Lung (tissue), 12 donors: ENCODE measurements around the gene SFSWAP. TPM values are rescaled to one million over a fixed set of nuclear protein-coding genes. Genes with fewer than 3 reads are reported as not detected.

Experiments
- ATAC-seq: fragments of 200-7000 bp; cut with Tn5 transposase; one replicate; pipeline ENCODE4 v1.9.1; 2020; ENCODE audit warnings: moderate number of reproducible peaks; ENCODE audit not compliant: insufficient read depth, low FRiP score
- DNase-seq, 3 donors: peaks; one replicate each; pipeline ENCODE4 v3.0.0-alpha.2; 2013 to 2017
- H3K27ac ChIP-seq, 2 donors: one replicate each; pipeline ENCODE4 v1.5.1; 2013; ENCODE audit warnings: mild to moderate bottlenecking in 2 of 2, moderate library complexity in 2 of 2, control low read depth in 1 of 2, inconsistent platforms in 1 of 2, low read depth in 1 of 2, low read length in 1 of 2
- H3K27me3 ChIP-seq, 3 donors: one replicate each; pipeline ENCODE4 v1.5.1; 2013; ENCODE audit warnings: low read length in 2 of 3; ENCODE audit not compliant: control insufficient read depth in 3 of 3, insufficient read depth in 3 of 3
- H3K36me3 ChIP-seq, 4 donors: one replicate each; pipeline ENCODE4 v1.5.1; 2013; ENCODE audit warnings: low read length in 4 of 4, mild to moderate bottlenecking in 1 of 4, moderate library complexity in 1 of 4; ENCODE audit not compliant: control insufficient read depth in 4 of 4, insufficient read depth in 4 of 4
- H3K4me1 ChIP-seq, 5 donors: one replicate each; pipeline ENCODE4 v1.5.1; 2013; ENCODE audit warnings: low read length in 5 of 5, mild to moderate bottlenecking in 2 of 5, moderate library complexity in 1 of 5; ENCODE audit not compliant: control insufficient read depth in 5 of 5, insufficient read depth in 5 of 5
- H3K4me3 ChIP-seq: one replicate; pipeline ENCODE4 v1.5.1; 2013; ENCODE audit warnings: mild to moderate bottlenecking, control low read depth, moderate library complexity
- H3K9ac ChIP-seq, 2 donors: one replicate each; pipeline ENCODE4 v1.5.1; 2013; ENCODE audit warnings: low read length in 2 of 2, control low read depth in 1 of 2; ENCODE audit not compliant: insufficient read depth in 1 of 2
- H3K9me3 ChIP-seq, 4 donors: one replicate each; pipeline ENCODE4 v1.5.1; 2013; ENCODE audit warnings: low read length in 3 of 4, mild to moderate bottlenecking in 1 of 4, moderate library complexity in 1 of 4; ENCODE audit not compliant: control insufficient read depth in 4 of 4, insufficient read depth in 3 of 4
- WGBS, 2 donors: extraction: QIAGEN DNeasy Blood & Tissue Kit; methylation state at CpG; one replicate each; pipeline ENCODE4 v1.1.7; 2013; 5-methylcytosine and 5-hydroxymethylcytosine counted together
- polyA plus RNA-seq, 2 donors: library from polyadenylated mRNA; stranded (reverse); fragments of 200-250 nt; gene quantifications; one replicate each; pipeline ENCODE4 v1.2.1, GENCODE V29; 2013
- total RNA-seq, 2 donors: library from RNA; depleted of rRNA in 1 of 2; stranded (reverse); fragments of >200 nt in 1 of 2; gene quantifications; one replicate each; pipeline ENCODE4 v1.2.1, GENCODE V29; 2014 to 2021
- TF ChIP-seq, protein P1 (sequence below): IDR thresholded peaks from 2 replicates; pipeline ENCODE4 v1.5.1; 2012; ENCODE audit warnings: mild to moderate bottlenecking; ENCODE audit errors: control extremely low read depth, extremely low read depth
- donor health status: control.
- donor health status: control.
- donor health status: Bipolar disorder and iron deficiency.
- donor health status: healthy.
- donor health status: DM: yes; HTN: yes; CAD: no.

The SFSWAP gene
- total and polyA plus RNA-seq, 4 donors: 23.3 to 49.9 (median 40.0) TPM

DNA sequence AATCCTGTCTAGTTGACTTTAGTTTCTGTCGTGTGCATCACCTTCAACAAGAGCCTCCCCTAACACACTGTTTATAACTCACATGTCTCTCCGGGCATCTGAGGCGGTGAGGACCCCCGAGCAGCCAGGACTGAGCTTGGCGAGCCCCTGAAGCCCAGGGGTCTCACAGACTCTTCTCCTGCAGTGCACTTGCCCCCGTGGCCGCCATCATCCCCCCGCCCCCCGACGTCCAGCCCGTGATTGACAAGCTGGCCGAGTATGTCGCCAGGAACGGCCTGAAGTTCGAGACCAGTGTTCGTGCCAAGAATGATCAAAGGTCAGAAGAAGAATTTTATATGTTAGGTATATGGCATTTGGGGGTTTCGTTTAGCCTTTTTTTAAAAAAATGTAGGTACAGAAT is 43.3 kb downstream of the SFSWAP start:
- Histone ChIP-seq H3K27ac (no peak overlapping the region), H3K27me3 (no peaks in the 10 kb centered on the region), H3K4me1 (no peaks in the 10 kb centered on the region), H3K36me3 (peaks cover 27 to 59% (median 45%) of the 10 kb centered on the region in 4 donors), H3K4me3 (no peak overlapping the region), H3K9ac (no peak overlapping the region), H3K9me3 (peaks cover 0 to 2% (median 0%) of the 10 kb centered on the region in 4 donors)
- TF ChIP-seq, protein P1, sequence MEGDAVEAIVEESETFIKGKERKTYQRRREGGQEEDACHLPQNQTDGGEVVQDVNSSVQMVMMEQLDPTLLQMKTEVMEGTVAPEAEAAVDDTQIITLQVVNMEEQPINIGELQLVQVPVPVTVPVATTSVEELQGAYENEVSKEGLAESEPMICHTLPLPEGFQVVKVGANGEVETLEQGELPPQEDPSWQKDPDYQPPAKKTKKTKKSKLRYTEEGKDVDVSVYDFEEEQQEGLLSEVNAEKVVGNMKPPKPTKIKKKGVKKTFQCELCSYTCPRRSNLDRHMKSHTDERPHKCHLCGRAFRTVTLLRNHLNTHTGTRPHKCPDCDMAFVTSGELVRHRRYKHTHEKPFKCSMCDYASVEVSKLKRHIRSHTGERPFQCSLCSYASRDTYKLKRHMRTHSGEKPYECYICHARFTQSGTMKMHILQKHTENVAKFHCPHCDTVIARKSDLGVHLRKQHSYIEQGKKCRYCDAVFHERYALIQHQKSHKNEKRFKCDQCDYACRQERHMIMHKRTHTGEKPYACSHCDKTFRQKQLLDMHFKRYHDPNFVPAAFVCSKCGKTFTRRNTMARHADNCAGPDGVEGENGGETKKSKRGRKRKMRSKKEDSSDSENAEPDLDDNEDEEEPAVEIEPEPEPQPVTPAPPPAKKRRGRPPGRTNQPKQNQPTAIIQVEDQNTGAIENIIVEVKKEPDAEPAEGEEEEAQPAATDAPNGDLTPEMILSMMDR: no peak
- WGBS, 2 donors: 97% methylated on average over 17 of the region's 17 CpGs
- DNase-seq (no peak), ATAC-seq (no peak)

DNA sequence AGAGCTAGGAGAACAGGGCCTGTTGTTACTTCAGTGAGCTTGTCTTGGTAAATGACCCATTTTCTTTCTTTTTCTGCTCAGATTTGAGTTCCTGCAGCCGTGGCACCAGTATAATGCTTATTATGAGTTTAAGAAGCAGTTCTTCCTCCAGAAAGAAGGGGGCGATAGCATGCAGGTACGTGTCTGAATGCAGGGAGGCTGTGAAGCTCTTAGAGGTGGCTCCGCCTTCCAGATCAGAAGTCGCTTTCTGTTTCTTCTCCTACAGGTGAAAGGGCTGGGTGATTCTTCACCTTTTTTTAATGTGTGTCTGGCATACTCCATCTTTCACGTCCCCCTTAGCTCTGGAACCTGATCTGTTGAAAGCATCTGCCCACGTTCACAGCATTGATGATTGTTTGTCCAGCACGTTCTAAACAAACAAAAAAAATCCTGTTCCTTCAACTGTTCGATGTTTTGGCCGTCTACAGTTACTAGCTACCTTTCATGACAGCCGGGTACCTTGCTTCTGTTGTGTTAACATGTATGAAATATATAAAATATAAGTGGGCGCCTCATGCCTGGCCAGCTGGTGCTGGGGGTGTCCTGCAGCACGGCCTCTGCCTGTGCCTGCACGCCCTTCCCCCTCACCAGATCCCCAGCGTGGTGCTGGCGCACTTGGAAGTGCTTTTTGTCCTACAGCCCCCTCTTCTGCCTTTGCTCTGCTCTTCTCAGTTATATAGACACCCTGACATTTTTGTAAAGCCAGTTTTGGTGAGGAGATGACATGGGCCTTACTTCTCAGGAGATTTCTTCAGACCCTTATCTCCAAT is 44.6 kb downstream of the SFSWAP start:
- ATAC-seq (no peak), DNase-seq (no peak)
- H3K9me3 ChIP-seq: peaks cover 0 to 2% (median 0%) of the 10 kb centered on the region in 4 donors
- 92 to 94% methylated on average over 16 of the region's 16 CpGs for WGBS, 2 donors
- peaks cover 27 to 56% (median 43%) of the 10 kb centered on the region in 4 donors for H3K36me3 ChIP-seq
- no peak overlapping the region for H3K27ac ChIP-seq
- H3K27me3 ChIP-seq: no peaks in the 10 kb centered on the region
- H3K4me1 ChIP-seq: no peaks in the 10 kb centered on the region
- TF ChIP-seq, protein P1: no peak
- no peak overlapping the region for H3K9ac ChIP-seq
- no peak overlapping the region for H3K4me3 ChIP-seq

DNA sequence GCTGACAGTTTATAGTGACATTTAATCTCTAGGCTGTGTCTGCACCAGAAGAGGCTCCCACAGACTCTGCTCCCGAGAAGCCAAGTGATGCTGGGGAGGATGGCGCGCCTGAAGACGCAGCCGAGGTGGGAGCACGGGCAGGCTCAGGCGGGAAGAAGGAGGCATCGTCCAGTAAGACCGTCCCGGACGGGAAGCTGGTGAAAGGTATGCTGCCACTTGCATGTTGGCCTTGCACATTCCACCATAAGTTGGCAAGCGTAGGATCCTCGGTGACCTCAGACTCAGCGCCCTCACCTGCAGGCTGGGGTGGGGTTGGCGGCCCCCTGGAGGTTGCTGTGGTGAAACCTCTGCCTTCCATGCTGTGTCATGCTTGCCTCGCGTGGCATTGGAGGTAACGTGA is 45.6 kb downstream of the SFSWAP start:
- ATAC-seq: no peak

More for the DNA sequence above, 45.6 kb downstream of the SFSWAP start:
- TF ChIP-seq, protein P1: no peak
- peaks cover 0 to 2% (median 0%) of the 10 kb centered on the region in 4 donors for H3K9me3 ChIP-seq
- H3K4me3 ChIP-seq: no peak overlapping the region
- peaks cover 27 to 55% (median 47%) of the 10 kb centered on the region in 4 donors for H3K36me3 ChIP-seq
- no peaks in the 10 kb centered on the region for H3K4me1 ChIP-seq
- H3K27me3 ChIP-seq: no peaks in the 10 kb centered on the region
- no peak for DNase-seq
- WGBS, 2 donors: 97% methylated on average over 18 of the region's 18 CpGs
- no peak overlapping the region for H3K27ac ChIP-seq
- H3K9ac ChIP-seq: no peak overlapping the region
